ENCODE data around the gene TRAF5.

TRAF5 gene

GRCh38 chr1:211327346-211327921, 801 bp downstream of the TRAF5 start:
- in situ Hi-C loops (cut with MboI; ENCODE audit: low sequenced_read_pairs): loop anchor here (25.0 kb wide), 1 partner anchor 310 kb away; no protein-coding TSS in a partner anchor

- in situ Hi-C loops (cut with MboI; ENCODE audit: low sequenced_read_pairs): loop anchor here (25.0 kb wide), 1 partner anchor 309 kb away; no protein-coding TSS in a partner anchor
Measured at GRCh38 chr1:211328084-211328694, 1.6 kb downstream of the TRAF5 start.

- in situ Hi-C loops (cut with MboI; ENCODE audit: low sequenced_read_pairs): loop anchor here (25.0 kb wide), 1 partner anchor 308 kb away; no protein-coding TSS in a partner anchor
Measured at GRCh38 chr1:211328866-211329475, 2.3 kb downstream of the TRAF5 start.

- in situ Hi-C loops (cut with MboI; ENCODE audit: low sequenced_read_pairs): loop anchor here (25.0 kb wide), 1 partner anchor 308 kb away; no protein-coding TSS in a partner anchor
Measured at GRCh38 chr1:211329764-211330201, 3.1 kb downstream of the TRAF5 start.

- in situ Hi-C loops (cut with MboI; ENCODE audit: low sequenced_read_pairs): loop anchor here (25.0 kb wide), 1 partner anchor 307 kb away; no protein-coding TSS in a partner anchor
Measured at GRCh38 chr1:211330282-211330936, 3.8 kb downstream of the TRAF5 start.

GRCh38 chr1:211331011-211331709, 4.5 kb downstream of the TRAF5 start:
- in situ Hi-C loops (cut with MboI; ENCODE audit: low sequenced_read_pairs): loop anchor here (25.0 kb wide), 1 partner anchor 306 kb away; no protein-coding TSS in a partner anchor

- in situ Hi-C loops (cut with MboI; ENCODE audit: low sequenced_read_pairs): loop anchor here (25.0 kb wide), 1 partner anchor 305 kb away; no protein-coding TSS in a partner anchor
Measured at GRCh38 chr1:211332036-211332616, 5.5 kb downstream of the TRAF5 start.

GRCh38 chr1:211332830-211333229, 6.2 kb downstream of the TRAF5 start:
- in situ Hi-C loops (cut with MboI; ENCODE audit: low sequenced_read_pairs): loop anchor here (25.0 kb wide), 1 partner anchor 304 kb away; no protein-coding TSS in a partner anchor

GRCh38 chr1:211333906-211334305, 7.3 kb downstream of the TRAF5 start:
- in situ Hi-C loops (cut with MboI; ENCODE audit: low sequenced_read_pairs): loop anchor here (25.0 kb wide), 1 partner anchor 303 kb away; no protein-coding TSS in a partner anchor

GRCh38 chr1:211334986-211335385, 8.4 kb downstream of the TRAF5 start:
- in situ Hi-C loops (cut with MboI; ENCODE audit: low sequenced_read_pairs): loop anchor here (25.0 kb wide), 1 partner anchor 302 kb away; no protein-coding TSS in a partner anchor

GRCh38 chr1:211335522-211336157, 9.0 kb downstream of the TRAF5 start:
- in situ Hi-C loops (cut with MboI; ENCODE audit: low sequenced_read_pairs): loop anchor here (25.0 kb wide), 1 partner anchor 302 kb away; no protein-coding TSS in a partner anchor

- in situ Hi-C loops (cut with MboI; ENCODE audit: low sequenced_read_pairs): loop anchor here (25.0 kb wide), 1 partner anchor 301 kb away; no protein-coding TSS in a partner anchor
Measured at GRCh38 chr1:211336161-211336560, 9.5 kb downstream of the TRAF5 start.

- in situ Hi-C loops (cut with MboI; ENCODE audit: low sequenced_read_pairs): loop anchor here (25.0 kb wide), 1 partner anchor 301 kb away; no protein-coding TSS in a partner anchor
Measured at GRCh38 chr1:211336775-211337174, 10.1 kb downstream of the TRAF5 start.

GRCh38 chr1:211337430-211338223, 11.0 kb downstream of the TRAF5 start:
- in situ Hi-C loops (cut with MboI; ENCODE audit: low sequenced_read_pairs): loop anchor here (25.0 kb wide), 1 partner anchor 300 kb away; no protein-coding TSS in a partner anchor

GRCh38 chr1:211338224-211338620, 11.6 kb downstream of the TRAF5 start:
- in situ Hi-C loops (cut with MboI; ENCODE audit: low sequenced_read_pairs): loop anchor here (25.0 kb wide), 1 partner anchor 299 kb away; no protein-coding TSS in a partner anchor

- in situ Hi-C loops (cut with MboI; ENCODE audit: low sequenced_read_pairs): loop anchor here (25.0 kb wide), 1 partner anchor 298 kb away; no protein-coding TSS in a partner anchor
Measured at GRCh38 chr1:211339631-211340041, 13.0 kb downstream of the TRAF5 start.

GRCh38 chr1:211340622-211341507, 14.2 kb downstream of the TRAF5 start:
- in situ Hi-C loops (cut with MboI; ENCODE audit: low sequenced_read_pairs): loop anchor here (25.0 kb wide), 1 partner anchor 296 kb away; no protein-coding TSS in a partner anchor

Measured in HL-60/S4 treated with phorbol 12-myristate 13-acetate at 8.2 ng/mL for 4 days and 3 days (cell line).